Inflammatory macrophage treated with lipopolysaccharide for 1 hour (primary cell): ENCODE results near the gene NCKAP5.

Source experiments
- DNase-seq, 2 donors: peaks; one replicate each; pipeline ENCODE4 v3.0.0-alpha.2; 2020 to 2022

The NCKAP5 gene

DNA sequence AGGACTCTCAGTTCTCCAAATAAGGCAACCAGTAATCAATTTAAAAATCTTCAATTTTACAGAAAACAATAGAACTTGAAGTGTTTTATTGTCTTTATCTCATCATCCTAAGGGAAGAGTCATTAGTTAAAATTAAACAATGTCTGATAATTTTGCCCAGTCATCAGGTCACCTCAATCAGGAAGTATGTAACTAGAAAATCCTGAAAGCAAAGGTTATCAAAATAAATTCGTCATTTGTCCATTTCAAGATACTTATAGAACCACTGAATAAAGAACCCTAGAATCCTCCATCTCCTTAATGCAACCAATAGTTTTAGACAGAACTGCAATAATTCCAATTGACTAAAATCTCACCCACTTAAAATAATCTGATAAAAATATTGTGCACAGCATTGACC lies 115.2 kb downstream of the NCKAP5 start:
- no peak for DNase-seq

DNA sequence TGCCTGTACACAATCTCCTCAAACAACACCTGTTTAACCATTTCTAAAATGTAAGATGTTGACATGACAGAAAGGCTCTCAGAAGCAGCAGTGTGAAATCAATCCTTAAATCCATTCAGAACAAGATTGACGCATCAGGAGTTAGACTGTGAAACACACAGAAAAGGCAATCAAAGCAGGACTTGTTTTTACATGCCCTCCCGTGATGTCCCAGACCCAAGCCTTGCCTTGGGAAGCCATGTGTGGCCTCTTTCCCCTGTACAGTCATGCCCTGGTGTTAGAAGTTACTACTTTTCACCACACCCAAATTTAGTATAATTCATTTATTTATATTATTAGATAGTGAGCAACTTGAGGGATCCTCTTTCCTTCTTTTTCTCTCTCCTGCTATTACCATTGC lies 115.7 kb downstream of the NCKAP5 start:
- DNase-seq, result no peak

DNA sequence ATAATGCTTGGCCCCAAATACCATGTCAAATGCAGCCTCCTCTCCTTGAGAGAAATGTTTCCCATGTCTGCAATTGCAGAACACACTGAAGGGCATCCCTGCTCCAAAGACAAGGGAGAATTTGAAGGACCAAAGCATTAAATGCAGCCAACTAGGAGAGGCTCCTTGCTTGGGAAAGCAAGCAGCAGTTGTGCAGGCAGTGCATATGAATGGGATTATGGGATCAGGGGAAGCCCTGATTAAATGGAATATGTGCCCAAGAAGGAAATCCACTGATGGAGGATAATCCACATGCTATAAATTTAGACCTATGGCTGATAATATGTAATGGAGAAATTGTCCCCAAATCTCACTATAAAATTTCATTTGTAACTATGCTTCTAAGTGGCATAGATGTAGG lies 116.1 kb downstream of the NCKAP5 start:
- no peak for DNase-seq

DNA sequence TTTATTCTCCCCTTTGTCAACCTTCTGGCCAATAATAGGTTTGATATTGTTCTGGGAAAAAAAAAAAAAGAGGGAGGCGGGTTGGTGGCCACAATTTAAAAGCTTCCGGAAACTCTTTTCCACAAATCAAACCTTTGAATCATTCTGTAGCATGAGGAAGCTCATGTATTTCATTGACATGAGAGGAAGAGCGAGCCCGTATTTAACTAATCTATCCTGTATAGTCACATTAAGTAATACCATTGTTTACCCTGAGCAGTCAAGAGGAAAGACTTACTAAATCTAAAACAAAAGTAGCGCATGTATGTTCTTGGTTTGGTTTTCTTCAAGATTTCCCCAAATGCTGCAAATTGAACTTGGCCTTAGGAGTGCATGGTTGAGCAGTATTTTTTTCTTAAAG lies 120.1 kb downstream of the NCKAP5 start:
- DNase-seq, result no peak

DNA sequence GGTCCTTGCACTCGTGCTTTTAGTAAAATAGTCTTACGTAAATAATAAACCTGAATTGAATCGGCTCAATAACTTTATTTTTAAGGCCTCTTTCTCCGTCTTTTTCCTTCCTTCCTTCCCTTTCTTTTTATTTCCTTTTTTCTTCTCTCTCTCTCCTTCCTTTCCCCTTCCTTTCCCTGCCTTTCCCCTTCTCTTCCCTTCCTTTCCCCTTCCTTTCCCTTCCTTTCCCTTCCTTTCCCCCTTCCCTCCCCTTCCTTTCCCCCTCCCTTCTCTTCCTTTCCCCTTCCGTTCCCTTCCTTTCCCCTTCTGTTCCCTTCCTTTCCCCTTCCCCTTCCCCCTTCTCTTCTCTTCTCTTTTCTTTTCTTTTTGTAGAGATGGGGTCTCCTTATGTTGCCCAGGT lies 121.0 kb downstream of the NCKAP5 start:
- no peak for DNase-seq

DNA sequence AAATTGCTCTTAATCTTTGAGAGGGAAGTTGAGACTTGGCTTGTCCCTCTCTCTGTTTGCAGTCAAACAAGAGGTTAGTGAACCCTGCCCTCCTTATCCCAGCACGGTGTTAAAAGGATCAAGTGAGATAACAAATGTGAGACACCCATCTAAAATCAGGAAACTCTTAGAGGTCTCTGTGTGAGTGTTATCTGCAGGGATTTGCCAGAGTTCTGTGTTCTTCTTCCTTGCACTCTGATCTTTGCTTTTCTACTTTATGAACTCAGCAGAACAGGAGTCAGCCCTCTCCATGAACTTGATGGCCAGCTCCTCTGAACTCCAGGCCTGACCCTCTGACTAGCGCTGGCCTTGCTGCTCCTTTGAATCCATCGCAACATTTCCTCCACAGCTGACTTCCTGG lies 123.8 kb downstream of the NCKAP5 start:
- DNase-seq, result no peak

GRCh38 chr2:133442393-133442792 lies 125.9 kb downstream of the NCKAP5 start:
- no peak for DNase-seq

GRCh38 chr2:133439565-133439920 lies 128.7 kb downstream of the NCKAP5 start:
- DNase-seq, result no peak

- no peak for DNase-seq
Observed at GRCh38 chr2:133438848-133439564, 129.3 kb downstream of the NCKAP5 start.

DNA sequence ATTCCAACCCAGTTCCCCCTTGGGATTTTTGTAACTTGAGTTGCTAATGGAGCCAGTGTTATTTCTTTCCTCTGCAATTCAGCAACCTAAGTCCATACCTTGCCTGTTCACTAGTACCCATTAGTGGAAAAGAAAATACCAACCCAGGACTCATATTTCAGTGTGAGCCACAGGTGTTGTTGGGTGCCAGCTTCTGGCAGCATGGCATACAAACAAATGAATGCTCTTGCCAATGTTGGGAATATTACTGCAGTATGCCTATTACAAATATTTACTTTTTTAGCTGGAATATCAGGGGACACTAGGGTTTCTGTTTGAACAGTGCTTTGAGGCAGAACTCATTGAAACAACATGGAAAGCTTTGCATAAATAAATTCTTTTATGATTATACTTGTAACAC lies 130.2 kb downstream of the NCKAP5 start:
- DNase-seq, result no peak

DNA sequence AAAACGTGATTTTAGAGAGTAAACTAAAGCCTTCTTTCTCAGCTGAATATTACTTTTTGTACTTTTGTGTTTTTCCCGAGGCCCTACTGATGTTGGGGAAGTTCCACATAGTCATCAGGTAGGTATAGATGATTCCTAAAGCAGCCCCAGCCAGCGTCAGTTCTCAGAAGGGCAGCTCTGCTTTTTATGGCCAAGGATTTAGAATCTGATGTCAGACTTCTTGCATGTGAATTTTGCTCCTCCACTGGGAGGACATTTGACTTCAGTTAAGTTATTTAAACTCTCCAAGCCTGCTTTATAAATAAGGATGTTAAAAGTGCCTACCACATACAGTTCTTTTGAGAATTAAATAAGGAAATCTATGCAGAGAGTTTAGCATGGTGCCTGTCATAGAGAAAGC lies 130.8 kb downstream of the NCKAP5 start:
- no peak for DNase-seq

- DNase-seq, result no peak
Observed at GRCh38 chr2:133434959-133435668, 133.1 kb downstream of the NCKAP5 start.

DNA sequence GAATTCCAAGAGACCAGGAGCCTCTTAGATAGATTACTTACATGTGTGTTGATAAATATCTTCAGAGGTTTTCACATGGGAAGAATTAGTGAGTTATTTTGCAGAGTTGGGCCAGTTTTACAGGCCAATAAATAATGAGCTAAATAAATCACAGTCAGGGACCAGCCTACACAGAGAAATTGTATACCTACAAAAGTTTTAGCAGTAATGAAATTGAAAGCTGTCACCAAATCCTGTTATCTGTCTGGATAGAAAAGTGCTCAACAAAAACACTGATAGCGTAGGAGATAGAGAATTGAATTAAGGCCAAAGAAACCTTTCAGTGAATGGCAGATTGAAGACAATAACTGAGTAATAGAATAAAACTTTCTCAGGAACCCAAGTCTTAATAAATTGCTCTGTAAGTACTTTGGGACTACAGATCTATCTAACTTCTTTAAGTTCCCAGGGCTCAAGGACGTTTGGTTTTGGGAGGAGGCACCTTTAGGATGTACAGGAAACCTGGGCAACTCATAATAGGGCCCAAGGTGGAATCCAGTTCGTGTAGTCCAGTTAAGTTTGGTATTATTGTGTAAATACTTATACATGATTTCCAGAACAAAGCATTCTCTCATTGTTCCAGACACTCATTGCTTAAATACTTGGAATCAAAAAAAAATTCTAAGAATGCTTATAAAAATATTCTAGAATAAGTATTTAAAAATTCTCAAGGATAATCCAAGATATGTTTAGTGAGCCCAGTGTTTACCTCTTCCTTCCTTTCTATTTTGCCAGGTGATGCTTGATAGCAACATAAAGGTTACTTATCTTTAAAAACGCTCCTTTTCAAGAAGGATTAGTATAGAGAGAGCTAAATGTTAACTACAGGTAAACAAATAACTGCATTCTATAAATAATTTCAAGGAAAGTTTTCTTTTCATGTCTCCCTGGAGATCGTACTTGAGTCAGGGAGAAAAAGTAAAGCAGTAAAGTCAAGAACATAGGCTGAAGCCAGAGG lies 134.5 kb downstream of the NCKAP5 start:
- no peak for DNase-seq

GRCh38 chr2:133432778-133433177 lies 135.5 kb downstream of the NCKAP5 start:
- no peak for DNase-seq

DNA sequence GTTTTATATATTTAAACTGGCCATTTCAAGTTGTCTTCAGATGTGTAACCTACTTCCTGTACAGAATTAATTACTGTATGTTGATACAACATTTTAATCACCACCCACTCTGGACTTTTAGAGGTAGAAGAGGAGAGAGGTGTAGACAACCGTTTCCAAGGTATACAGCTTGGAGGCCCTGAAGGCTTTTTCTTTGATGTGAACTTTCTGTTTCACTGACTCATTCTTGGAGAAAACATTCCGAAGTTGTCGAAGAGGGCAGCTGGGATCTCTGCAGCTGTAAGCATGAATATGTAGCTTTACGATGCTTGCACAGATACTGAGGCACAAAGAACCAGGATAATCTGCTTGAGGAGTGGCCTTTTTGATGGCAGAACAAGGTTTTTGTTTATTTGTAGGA lies 137.0 kb downstream of the NCKAP5 start:
- DNase-seq, result no peak

DNA sequence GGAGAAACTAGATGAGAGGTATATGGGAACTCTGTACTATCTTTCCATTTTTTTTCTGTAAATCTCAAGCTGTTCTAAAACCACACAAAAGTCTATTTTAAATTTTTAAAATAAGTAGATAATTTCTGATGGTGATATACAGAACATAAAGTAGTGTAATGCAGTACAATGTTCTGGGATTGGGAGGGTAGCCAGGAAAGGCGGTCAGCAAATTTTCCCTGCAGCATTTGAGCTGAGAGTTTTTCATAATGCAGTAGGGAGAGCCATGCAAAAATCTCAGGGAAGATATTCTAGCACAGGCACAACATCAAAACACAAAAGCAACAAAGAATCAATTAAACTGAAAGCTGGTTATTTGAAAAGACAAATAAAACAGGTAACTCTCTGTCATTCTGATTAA lies 141.5 kb downstream of the NCKAP5 start:
- DNase-seq, result no peak

DNA sequence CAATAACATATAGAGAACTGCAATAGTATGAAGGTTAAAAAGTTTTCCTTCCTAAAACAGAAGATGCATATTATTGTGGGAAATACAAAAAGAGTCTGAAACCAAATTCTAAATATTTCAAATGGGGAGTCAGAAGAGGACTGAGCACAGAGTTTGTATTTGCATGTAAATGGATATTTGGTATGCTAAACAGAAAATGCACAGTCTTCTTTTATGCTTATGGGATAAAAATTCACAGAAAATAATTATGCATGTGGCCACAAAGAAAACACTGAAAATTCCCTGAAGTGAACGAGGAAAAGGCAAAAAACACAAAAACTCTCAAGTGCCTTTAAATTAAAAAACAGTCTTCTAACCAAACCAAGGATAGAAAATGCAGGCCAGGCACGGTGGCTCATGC lies 142.7 kb downstream of the NCKAP5 start:
- DNase-seq, result no peak

GRCh38 chr2:133424876-133425275 lies 143.4 kb downstream of the NCKAP5 start:
- DNase-seq, result no peak

DNA sequence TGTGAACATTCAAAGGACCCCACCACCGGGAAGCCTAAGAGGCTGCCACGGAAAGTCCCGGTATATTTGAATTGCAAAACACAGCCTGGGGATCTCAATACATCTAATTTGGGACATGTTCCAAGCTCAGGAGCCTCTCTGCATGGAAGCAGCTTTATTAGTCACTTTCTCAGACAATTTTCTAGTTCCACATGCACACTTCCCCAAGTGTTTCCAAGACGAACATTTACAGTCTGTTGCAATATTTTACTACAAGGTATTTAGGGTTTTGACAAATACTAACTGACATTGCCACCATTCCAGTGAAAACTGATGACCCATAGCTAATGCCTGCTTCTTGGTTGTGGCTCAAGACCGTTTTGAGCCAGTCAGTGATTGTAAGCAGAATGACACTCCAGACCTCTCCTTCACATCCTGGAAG lies 145.3 kb downstream of the NCKAP5 start:
- no peak for DNase-seq

GRCh38 chr2:133421516-133422324 lies 146.5 kb downstream of the NCKAP5 start:
- no peak for DNase-seq

DNA sequence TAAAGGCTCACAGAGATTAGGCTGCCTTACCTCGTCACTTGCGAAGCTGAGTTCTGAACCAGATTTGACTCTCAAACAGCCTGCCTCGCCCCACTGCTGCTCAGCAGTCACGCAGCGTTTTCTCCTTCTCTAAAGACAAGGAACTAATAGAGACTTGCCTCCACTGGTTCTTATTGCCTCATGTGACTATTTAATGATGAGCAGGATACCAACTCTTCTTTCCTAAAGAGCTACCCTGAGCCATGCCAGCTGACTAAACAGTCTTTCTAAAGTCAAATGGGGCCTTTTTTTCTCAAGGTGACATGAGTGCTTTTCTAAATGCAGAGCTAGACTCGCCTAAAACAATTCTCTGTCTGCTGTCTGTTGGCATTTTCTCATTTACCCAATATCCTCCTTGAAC lies 147.5 kb downstream of the NCKAP5 start:
- DNase-seq, result no peak

DNA sequence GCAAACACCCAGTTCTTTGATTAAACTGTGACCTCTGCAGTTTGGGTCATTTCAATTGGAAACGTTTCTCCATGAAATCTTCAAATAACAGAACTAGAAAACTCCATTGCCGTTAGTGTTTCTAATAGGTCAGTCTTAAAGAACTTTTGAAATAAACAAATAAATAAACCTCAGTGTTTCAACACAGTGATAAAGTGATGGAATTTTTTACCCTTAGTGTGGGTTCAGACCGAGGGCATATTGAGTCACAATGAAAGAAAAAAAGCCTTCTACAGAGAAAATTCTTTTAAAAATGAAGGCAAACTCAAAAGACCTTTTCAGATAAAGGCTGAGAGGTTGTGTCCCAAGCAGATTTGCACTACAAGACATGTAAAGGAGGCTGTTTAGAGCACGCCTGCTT lies 149.6 kb downstream of the NCKAP5 start:
- no peak for DNase-seq

- DNase-seq, result no peak
Observed at GRCh38 chr2:133418021-133418420, 150.2 kb downstream of the NCKAP5 start.
